HFFc6 (cell line): ENCODE results near the gene FECH. TPM values are rescaled to one million over a fixed set of nuclear protein-coding genes. Genes with fewer than 3 reads are reported as not detected.
A peak's percentile ranks its signal among the peaks of the same experiment; 100 is the strongest.
"Not testable (repeated sequence)": the region's sequence is repeated elsewhere in the genome, so short reads cannot be mapped to it uniquely, and the experiment has no call there.

ENCODE experiments used
- DNase-seq: peaks from one replicate; pipeline ENCODE4 v3.0.0-alpha.2; 2018
- H3K27ac Mint-ChIP-seq: 2 replicates; pipeline ENCODE4 v1.8.0; 2020; ENCODE audit warnings: mild to moderate bottlenecking, mixed read lengths
- H3K27me3 Mint-ChIP-seq: 2 replicates; pipeline ENCODE4 v1.8.0; 2021; ENCODE audit warnings: mild to moderate bottlenecking, moderate library complexity, mixed read lengths; ENCODE audit not compliant: insufficient read depth
- H3K36me3 Mint-ChIP-seq: 2 replicates; pipeline ENCODE4 v1.8.0; 2021; ENCODE audit warnings: low read depth, mixed read lengths
- H3K4me1 Mint-ChIP-seq: 2 replicates; pipeline ENCODE4 v1.8.0; 2020; ENCODE audit warnings: low read depth, mixed read lengths
- H3K4me3 Mint-ChIP-seq: 2 replicates; pipeline ENCODE4 v1.8.0; 2020; ENCODE audit warnings: mild to moderate bottlenecking, moderate library complexity, mixed read lengths
- H3K9me3 Mint-ChIP-seq: 2 replicates; pipeline ENCODE4 v1.8.0; 2020; ENCODE audit warnings: mild to moderate bottlenecking, mixed read lengths
- total RNA-seq, 6 experiments: library from RNA; stranded (reverse); fragmentation: NEBNext Ultra II Directional; extraction: Animal tissue kit (Norgen Biotek cat#: 25700); gene quantifications; 2 replicates in 1 of 6; 3 replicates in 5 of 6; pipeline ENCODE4 v1.2.3, GENCODE V29; 2021
- TF ChIP-seq, protein P1 (sequence below): fragments of 200-600 bp; sonication (generic); IDR thresholded peaks from 2 replicates; pipeline ENCODE4 v1.5.0; 2021; ENCODE audit warnings: antibody characterized with exemption, mild to moderate bottlenecking

Gene FECH
- total RNA-seq, 6 experiments from 2014 or later = 28.7 to 38.3 (median 33.9) TPM

DNA sequence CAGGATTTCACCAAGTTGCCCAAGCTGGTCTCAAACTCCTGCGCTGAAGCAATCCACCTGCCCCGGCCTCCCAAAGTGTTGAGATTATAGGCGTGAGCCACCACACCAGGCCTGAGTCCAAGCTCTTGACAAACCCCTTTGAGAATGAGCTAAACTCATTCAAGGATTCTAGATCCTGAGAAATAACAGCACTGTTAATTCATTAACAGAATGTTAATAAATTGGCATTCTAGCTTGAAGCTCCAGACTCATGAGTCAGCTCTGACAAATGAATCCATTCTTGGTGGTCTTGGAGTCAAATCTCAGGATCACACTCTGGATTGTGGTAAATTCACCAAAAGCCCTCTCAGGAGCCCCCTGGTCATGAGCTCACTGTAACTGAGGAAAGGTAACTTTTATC is 33.4 kb upstream of the FECH start:
- Mint-ChIP-seq H3K4me1 (peaks cover 16% of the 10 kb centered on the region), H3K9me3 (no peaks in the 10 kb centered on the region), H3K27ac (no peak overlapping the region; the same call in 1 of the 2 replicates), H3K4me3 (peak overlapping the region; percentile 98), H3K36me3 (peaks cover 6% of the 10 kb centered on the region; the same call in 1 of the 2 replicates), H3K27me3 (peaks cover 5% of the 10 kb centered on the region)
- DNase-seq = no peak
- TF ChIP-seq, protein P1, sequence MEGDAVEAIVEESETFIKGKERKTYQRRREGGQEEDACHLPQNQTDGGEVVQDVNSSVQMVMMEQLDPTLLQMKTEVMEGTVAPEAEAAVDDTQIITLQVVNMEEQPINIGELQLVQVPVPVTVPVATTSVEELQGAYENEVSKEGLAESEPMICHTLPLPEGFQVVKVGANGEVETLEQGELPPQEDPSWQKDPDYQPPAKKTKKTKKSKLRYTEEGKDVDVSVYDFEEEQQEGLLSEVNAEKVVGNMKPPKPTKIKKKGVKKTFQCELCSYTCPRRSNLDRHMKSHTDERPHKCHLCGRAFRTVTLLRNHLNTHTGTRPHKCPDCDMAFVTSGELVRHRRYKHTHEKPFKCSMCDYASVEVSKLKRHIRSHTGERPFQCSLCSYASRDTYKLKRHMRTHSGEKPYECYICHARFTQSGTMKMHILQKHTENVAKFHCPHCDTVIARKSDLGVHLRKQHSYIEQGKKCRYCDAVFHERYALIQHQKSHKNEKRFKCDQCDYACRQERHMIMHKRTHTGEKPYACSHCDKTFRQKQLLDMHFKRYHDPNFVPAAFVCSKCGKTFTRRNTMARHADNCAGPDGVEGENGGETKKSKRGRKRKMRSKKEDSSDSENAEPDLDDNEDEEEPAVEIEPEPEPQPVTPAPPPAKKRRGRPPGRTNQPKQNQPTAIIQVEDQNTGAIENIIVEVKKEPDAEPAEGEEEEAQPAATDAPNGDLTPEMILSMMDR = no peak

- Mint-ChIP-seq H3K4me3 (no peak overlapping the region), H3K9me3 (no peaks in the 10 kb centered on the region), H3K36me3 (peaks cover 8% of the 10 kb centered on the region), H3K27ac (no peak overlapping the region), H3K4me1 (peaks cover 13% of the 10 kb centered on the region), H3K27me3 (peaks cover 5% of the 10 kb centered on the region)
- TF ChIP-seq, protein P1 = no peak
- DNase-seq = no peak
Measured at GRCh38 chr18:57618910-57619309, 32.4 kb upstream of the FECH start.

GRCh38 chr18:57603871-57604270 is 17.4 kb upstream of the FECH start:
- H3K27ac Mint-ChIP-seq = no peak overlapping the region

GRCh38 chr18:57595347-57595746 is 8.8 kb upstream of the FECH start:
- TF ChIP-seq, protein P1 = no peak
- no peaks in the 10 kb centered on the region; the same call in 1 of the 2 replicates for H3K27me3 Mint-ChIP-seq
- no peaks in the 10 kb centered on the region for H3K4me1 Mint-ChIP-seq
- H3K36me3 Mint-ChIP-seq = peaks cover 16% of the 10 kb centered on the region
- no peaks in the 10 kb centered on the region for H3K9me3 Mint-ChIP-seq
- no peak for DNase-seq
- H3K27ac Mint-ChIP-seq = no peak overlapping the region
- no peak overlapping the region for H3K4me3 Mint-ChIP-seq

More at GRCh38 chr18:57603871-57604270, 17.4 kb upstream of the FECH start:
- DNase-seq = no peak
- Mint-ChIP-seq H3K4me1 (no peaks in the 10 kb centered on the region), H3K36me3 (peaks cover 31% of the 10 kb centered on the region), H3K27me3 (no peaks in the 10 kb centered on the region), H3K4me3 (no peak overlapping the region), H3K9me3 (no peaks in the 10 kb centered on the region)
- TF ChIP-seq, protein P1 = no peak

GRCh38 chr18:57592716-57593115 is 6.2 kb upstream of the FECH start:
- DNase-seq, H3K27me3 Mint-ChIP-seq, H3K9me3 Mint-ChIP-seq, H3K36me3 Mint-ChIP-seq, H3K27ac Mint-ChIP-seq, H3K4me3 Mint-ChIP-seq, H3K4me1 Mint-ChIP-seq: not testable (repeated sequence)

GRCh38 chr18:57589161-57589560 is 2.7 kb upstream of the FECH start:
- Mint-ChIP-seq H3K9me3 (no peaks in the 10 kb centered on the region), H3K4me3 (no peak overlapping the region), H3K27me3 (peaks cover 1% of the 10 kb centered on the region; the same call in 1 of the 2 replicates), H3K36me3 (no peaks in the 10 kb centered on the region; the same call in 1 of the 2 replicates), H3K4me1 (peaks cover 19% of the 10 kb centered on the region), H3K27ac (no peak overlapping the region)
- TF ChIP-seq, protein P1 = no peak
- DNase-seq = no peak
